ENCODE measurements around the gene OR4D2. TPM values are rescaled to one million over a fixed set of nuclear protein-coding genes. Genes with fewer than 3 reads are reported as not detected.

Gene OR4D2
- total and polyA plus RNA-seq, 2 of the 8 experiments (the other 6 are each of a cell fraction or from before 2014, with no cell fraction given), result not detected

DNA sequence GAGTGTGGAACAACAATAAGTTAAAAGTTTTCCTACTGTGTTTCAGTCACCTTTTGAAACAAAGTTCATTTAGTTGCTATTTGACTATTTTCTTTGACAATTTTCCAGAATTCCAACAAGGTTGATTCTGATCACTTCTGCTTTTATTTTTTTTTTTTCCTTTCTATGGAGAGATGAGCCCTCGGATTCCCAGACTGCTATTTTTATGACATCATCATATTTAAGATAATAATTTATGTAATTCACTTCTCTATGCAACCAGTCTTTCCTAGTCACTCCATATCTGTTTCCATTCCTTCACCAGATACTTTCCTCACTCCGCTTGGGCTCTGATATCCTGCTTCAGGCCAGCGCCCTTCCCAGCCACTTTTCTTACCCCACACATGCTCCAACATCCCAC lies 8.1 kb downstream of the OR4D2 start:
- Histone ChIP-seq H3K56ac (replicated peaks; ENCODE audit: insufficient read length, low read depth, low read length) (no peak overlapping the region), H3K4ac (replicated peaks; ENCODE audit: insufficient read length, low read depth, low read length) (no peak overlapping the region), H3K18ac (ENCODE audit: extremely low read depth, low read length) (no peak overlapping the region), H4K20me1 (replicated peaks in 1 of 2; ENCODE audit: control insufficient read depth in 1 of 2, insufficient read depth in 2 of 2, low read length in 2 of 2) (peaks cover 0 to 4% of the 10 kb centered on the region in 2 experiments), H2AK5ac (ENCODE audit: low read depth, low read length) (no peak overlapping the region), H4K8ac (ENCODE audit: extremely low read depth, insufficient read depth, low read length) (no peak overlapping the region), H3K23ac (ENCODE audit: insufficient read length) (no peak overlapping the region), H3K23me2 (ENCODE audit: low read depth, low read length) (no peaks in the 10 kb centered on the region), H3K9me3 (ENCODE audit: insufficient read depth in 2 of 2, low read depth in 1 of 2, low read length in 1 of 2) (no peaks in the 10 kb centered on the region), H3K14ac (ENCODE audit: insufficient read length) (no peak overlapping the region), H4K91ac (replicated peaks; ENCODE audit: insufficient read length, low read length) (no peak overlapping the region), H2AFZ (ENCODE audit: low read length) (no peak overlapping the region), H3K36me3 (ENCODE audit: control insufficient read depth in 2 of 4, insufficient read depth in 4 of 4, low read length in 3 of 4) (no peaks in the 10 kb centered on the region), H3K79me2 (ENCODE audit: control insufficient read depth in 1 of 2, insufficient read depth in 2 of 2, low read length in 2 of 2) (no peaks in the 10 kb centered on the region), H2BK120ac (replicated peaks; ENCODE audit: low read depth, low read length) (no peak overlapping the region), H3K4me2 (ENCODE audit: insufficient read depth in 1 of 2, low read depth in 2 of 2, low read length in 2 of 2) (no peak overlapping the region), H2BK15ac (ENCODE audit: low read length) (no peak overlapping the region), H3K79me1 (ENCODE audit: low read depth, low read length) (no peaks in the 10 kb centered on the region), H3K9ac (replicated peaks in 1 of 4; ENCODE audit: extremely low read depth in 1 of 4, low read depth in 3 of 4, low read length in 3 of 4) (no peak overlapping the region), H2BK12ac (ENCODE audit: low read depth, low read length) (no peak overlapping the region), H3K4me3 (ENCODE audit: extremely low read depth in 1 of 4, insufficient read depth in 2 of 4, low read depth in 3 of 4, low read length in 4 of 4) (no peak overlapping the region), H3K4me1 (replicated peaks in 1 of 4; ENCODE audit: control insufficient read depth in 3 of 4, insufficient read depth in 4 of 4, low read length in 3 of 4) (no peaks in the 10 kb centered on the region), H4K5ac (ENCODE audit: insufficient read length, low read depth, low read length) (no peak overlapping the region), H2BK20ac (ENCODE audit: low read length) (no peak overlapping the region), H3K27ac (ENCODE audit: low read depth, low read length) (no peak overlapping the region), H2BK5ac (ENCODE audit: low read depth, low read length) (no peak overlapping the region), H3K27me3 (replicated peaks in 1 of 4; ENCODE audit: control insufficient read depth in 3 of 4, extremely low read depth in 1 of 4, insufficient read depth in 3 of 4, low read length in 3 of 4) (0 out of 7 replicates have a peak, but pooled peaks cover 0 to 3% (median 2%) of the 10 kb centered on the region in 4 experiments)
- ChIA-PET POLR2A (ENCODE audit: partially characterized antibody) (interaction anchor here (1.3 kb wide), 1 partner anchor 13 kb away, joined by 3 read pairs; no protein-coding TSS in a partner anchor), CTCF (ENCODE audit: partially characterized antibody) (interaction anchor here (0.8 to 11.5 kb wide), 7 partner anchors 19 to 75 kb away, joined by 3 to 71 read pairs (median 3); no protein-coding TSS in a partner anchor)
- TF ChIP-seq TAF7 (optimal IDR thresholded peaks at IDR 0.05; ENCODE audit: borderline replicate concordance, low read depth, low read length), result no peak
- no peak for TF ChIP-seq NANOG (IDR thresholded peaks at IDR 0.05; ENCODE audit: insufficient read depth, low read depth, low read length, poor library complexity, severe bottlenecking)
- no peak for TF ChIP-seq SIX5 (IDR thresholded peaks at IDR 0.05; ENCODE audit: low read depth, low read length)
- TF ChIP-seq ZNF274 (IDR thresholded peaks at IDR 0.05; ENCODE audit: borderline replicate concordance, extremely low read depth, low read length), result no peak
- TF ChIP-seq, protein P1, sequence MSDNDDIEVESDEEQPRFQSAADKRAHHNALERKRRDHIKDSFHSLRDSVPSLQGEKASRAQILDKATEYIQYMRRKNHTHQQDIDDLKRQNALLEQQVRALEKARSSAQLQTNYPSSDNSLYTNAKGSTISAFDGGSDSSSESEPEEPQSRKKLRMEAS (IDR thresholded peaks at IDR 0.05), result no peak
- TF ChIP-seq BCL11A (IDR thresholded peaks at IDR 0.05; ENCODE audit: low read depth in 2 of 2, low read length in 2 of 2), result no peak
- TF ChIP-seq RFX5 (IDR thresholded peaks at IDR 0.05; ENCODE audit: borderline replicate concordance, low read depth, low read length), result no peak
- no peak for TF ChIP-seq KDM1A (IDR thresholded peaks at IDR 0.05; ENCODE audit: borderline replicate concordance, low read length)
- no peak for FAIRE-seq
- no peak for DNase-seq (ENCODE audit: low read depth in 1 of 2, low spot score in 2 of 2)
- WGBS, 2 experiments (ENCODE audit: extremely low coverage in 1 of 2, insufficient coverage in 1 of 2, insufficient read length in 1 of 2, insufficient replicate concordance in 2 of 2, low coverage in 1 of 2, low lambda C conversion rate in 2 of 2, missing lambda C conversion rate in 1 of 2), result 71% methylated on average over 3 of the region's 3 CpGs; no CpG with 5 or more reads in 1 of the 2 experiments
